DMS 273 (cell line): ENCODE results near the gene HEG1.
"Not testable (repeated sequence)": the region's sequence is repeated elsewhere in the genome, so short reads cannot be mapped to it uniquely, and the experiment has no call there.

Experiments used
- DNase-seq: peaks from one replicate; lab custom pipeline; 2025; ENCODE audit not compliant: unreplicated experiment; lab: John Stamatoyannopoulos, UW

The HEG1 gene

DNA sequence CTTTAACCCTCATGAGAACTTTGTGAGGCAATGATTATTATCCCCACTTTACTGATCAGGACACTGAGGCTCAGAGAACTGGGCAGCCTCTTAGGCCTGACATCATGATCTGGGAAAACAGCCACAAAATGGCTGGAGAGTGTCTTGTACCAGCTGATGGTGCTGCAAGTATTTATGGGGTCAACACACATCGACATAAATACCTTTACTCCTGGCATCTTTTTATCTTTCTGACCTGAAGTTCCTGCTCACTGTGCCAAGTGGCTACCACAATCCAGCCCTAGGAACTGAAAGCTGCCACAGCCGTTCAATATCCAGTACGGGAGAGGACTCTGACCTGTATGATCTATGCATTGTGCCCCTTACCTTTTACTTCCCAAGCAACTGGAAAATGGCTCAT, 92.0 kb downstream of the HEG1 start:
- no peak for DNase-seq

DNA sequence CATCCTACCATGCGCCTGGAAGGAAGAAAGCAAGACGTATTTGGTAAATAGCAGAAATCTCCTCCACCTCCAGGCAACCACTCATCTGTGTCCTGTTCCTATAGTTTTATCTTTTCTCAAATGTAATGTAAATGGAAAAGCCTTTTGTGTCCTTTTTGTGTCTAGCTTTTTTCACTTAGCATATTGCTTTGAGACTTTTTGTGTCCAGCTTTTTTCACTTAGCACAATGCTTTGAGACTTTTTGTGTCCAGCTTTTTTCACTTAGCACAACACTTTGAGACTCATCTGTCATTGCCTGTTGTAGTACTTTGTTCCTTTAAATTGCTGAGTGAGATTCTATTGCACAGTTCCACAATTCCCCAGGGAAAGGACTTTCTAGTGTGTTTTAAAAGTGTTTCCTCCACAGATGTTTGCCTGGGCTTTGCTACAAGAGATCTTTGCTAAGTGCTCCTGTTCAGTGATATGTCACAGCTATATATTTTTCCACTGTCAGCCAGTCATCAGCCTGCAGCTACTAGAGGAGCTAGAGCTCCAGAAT, 93.3 kb downstream of the HEG1 start:
- no peak for DNase-seq

DNA sequence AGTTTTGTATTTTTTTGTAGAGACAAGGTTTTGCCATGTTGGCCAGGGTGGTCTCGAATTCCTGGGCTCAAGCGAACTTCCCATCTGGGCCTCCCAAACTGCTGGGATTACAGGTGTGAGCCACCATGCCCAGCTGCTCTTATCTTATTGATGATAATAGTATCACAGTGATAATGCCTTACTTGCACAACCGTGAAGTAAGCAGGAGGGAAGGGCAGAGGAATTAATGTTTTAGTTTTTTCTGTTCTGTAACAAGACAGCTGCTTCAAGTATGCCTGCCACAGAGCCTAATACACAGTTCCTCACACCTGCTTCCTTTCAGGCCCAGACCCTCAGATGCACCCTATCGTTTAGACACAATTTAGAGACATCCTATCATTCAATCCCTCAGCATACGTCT, 95.1 kb downstream of the HEG1 start:
- DNase-seq = no peak

DNA sequence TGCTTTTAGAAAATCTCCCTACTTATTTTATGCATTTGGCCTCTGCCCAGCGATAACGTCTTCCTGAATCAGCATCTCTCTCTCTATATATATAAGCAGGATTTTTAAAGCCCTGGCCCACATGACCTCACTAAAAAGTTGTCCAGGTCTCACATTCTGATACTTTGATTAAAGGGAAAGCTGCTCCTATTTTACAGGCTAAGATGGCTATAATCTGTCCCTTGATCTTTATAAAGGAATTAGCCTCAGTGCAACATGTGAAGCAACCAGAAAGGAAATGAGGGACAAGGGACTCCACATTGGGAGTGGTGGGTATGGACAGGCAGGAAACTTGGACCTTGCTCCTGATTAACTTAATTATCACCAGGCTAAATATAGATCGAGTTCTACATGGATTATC, 95.7 kb downstream of the HEG1 start:
- no peak for DNase-seq

DNA sequence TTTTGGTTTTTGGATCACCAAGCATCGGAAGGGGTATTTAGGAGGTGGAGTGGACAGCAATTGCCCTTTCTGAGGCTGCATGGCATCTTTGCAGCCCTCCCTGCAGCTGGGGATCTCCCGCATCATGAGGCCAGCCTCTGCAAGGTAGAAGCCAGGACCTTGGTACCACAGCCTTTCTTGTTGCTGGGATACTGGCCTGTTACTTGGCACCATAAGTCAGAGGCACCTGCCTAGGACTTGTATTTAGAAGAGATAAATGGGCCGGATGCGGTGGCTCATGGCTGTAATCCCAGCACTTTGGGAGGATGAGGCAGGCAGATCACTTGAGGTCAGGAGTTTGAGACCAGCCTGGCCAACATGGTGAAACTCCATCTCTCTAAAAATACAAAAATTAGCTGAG, 97.8 kb downstream of the HEG1 start:
- DNase-seq = not testable (repeated sequence)

DNA sequence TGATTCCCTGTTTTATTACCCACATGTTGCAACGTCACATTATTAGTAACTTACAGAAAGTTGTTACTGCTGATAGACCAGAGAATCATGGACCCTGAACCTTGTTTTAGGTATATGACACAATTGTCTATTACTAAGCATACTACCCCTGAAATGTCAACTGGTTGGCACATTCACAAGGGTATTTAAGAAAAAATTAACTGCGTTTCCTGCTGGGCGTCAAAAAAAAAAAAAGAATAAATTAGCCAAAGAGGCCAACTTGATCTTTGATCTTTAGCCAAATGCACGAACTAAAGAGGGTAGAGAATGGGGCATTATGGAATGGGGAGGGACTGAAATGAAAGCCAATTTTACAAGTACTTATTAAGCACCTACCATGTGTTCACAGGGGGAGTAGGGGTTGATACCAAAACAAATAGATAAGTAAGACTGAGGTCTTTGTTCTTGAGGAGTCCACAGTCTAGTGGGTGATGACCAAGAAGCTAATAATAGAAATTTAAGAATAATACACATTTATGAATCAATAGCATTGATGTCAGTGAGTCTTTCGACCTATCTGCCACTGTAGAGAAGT, 103.4 kb downstream of the HEG1 start:
- DNase-seq = no peak

DNA sequence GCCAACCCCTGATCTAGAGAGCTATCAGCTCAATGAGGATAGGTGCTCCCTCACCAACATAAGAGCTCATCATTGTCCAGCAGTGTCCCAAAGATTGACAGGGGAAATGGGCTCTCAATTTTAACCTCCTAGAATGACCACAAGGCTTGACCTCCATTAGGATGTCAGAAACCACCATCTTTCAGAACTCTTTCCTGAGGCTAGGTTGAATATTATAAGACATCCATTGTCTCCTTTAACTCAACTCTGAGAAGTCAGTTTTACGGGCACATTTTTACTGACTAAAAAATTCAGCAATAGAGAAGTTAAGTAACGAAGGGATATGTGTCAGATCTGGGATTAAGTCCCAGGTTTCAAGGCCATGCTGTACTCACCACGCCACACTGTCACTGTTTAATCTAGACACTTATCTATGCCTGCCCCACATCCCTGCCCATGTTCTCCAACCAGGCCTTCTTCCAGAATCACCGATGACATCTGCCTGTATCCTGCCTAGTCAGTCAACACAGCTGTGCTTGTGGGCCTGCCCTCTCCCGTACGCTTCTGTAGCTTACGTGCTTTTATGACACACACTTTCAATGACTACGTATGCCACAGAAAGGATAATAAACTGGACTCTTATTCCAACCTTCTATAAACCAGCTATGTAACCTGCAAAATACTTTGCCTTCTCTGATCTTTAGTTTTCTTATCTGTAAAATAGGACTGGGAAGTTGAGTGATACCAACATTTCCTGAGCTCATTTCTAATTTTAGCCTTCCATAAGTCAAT, 104.1 kb downstream of the HEG1 start:
- no peak for DNase-seq

DNA sequence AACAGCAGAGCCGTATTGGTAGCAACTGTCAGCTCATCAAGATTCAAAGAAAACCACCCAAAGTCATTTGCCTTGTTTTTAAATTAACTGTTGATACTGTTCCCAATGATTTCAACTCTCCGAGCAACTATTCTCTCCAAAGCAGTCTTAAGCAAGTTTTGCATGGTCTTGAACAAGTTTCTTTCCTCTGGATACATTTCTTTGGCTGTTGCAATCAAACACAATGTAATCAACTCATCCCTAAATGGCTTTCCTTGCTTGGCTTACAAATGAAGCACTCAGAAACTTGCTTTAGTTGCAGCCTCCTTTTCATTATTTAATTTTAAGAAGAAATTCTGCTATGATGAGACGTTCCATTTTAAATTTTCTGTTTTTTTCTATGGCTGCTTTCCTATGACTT, 105.8 kb downstream of the HEG1 start:
- no peak for DNase-seq

DNA sequence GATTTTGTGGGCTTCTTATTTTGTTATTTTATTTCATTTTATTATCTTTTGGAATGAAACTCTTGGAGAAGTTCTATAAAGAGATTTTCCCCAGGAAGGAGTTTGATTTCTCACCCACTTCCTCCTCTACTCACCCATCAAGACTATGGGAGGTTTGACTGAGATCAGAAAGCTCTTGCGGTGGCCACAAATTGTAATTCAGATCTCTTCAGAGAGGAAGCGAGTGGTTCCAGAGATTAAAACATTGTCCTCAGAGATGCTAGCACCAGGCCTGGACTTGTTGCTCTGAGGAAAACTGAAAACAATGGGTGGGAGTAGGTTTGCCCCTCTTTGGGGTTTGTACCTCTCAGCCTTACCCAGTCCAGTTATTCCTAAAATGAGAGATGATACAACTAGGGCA, 113.2 kb downstream of the HEG1 start:
- DNase-seq = no peak

DNA sequence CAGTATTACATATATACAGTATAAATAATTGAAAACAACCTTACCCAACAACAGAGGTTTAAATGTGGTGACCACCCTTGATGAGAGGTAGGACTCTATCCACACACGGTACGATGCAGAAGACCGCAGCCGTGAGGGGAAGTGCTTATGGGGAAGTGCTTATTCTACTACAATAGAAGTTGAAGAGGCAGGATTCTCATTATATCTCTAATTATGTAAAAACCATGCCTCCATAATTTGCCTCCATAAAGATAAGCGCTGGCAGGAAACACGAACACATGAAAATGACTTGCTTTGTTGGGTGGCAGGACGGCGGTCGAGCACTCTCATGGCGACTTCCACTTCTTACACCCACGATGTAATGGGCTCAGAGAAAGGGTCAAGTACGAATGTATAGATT, 114.0 kb downstream of the HEG1 start:
- DNase-seq = no peak

DNA sequence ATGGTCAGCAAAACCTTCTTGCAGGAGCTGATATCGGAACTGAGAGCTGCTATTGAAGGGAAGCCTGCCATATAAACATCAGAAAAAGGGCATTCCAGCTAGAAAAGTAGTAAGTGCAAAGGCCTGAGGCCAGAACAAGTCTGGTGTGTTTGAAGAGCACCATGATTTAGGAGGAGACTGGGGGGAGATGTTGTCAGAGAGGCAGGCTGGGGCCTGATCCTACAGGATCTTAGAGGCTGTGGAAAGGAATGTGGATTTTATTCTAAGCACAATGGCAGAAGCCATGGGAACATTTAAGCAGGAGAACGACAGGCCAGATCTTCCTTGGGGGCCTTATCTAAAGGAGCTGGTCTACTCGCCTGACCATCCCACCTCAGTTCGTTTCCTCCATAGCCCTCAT, 116.1 kb downstream of the HEG1 start:
- DNase-seq = no peak

DNA sequence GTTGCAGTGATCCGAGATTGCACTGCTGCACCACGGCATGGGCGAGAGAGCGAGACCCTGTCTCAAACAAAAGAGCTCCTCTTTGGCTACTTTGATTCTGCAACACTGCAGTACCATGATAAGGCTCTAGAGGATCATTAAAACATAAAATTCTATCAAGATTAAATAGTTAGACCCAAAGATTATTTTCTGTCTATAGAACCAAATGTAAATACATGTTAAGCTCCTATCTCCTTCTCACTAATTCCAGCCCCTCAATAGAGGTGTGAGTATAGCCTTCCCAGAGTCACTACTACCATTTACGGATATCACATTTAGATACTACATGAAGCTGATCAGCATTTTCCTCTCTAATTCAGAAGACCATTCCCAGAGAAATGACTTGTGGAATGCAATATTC, 116.9 kb downstream of the HEG1 start:
- no peak for DNase-seq

DNA sequence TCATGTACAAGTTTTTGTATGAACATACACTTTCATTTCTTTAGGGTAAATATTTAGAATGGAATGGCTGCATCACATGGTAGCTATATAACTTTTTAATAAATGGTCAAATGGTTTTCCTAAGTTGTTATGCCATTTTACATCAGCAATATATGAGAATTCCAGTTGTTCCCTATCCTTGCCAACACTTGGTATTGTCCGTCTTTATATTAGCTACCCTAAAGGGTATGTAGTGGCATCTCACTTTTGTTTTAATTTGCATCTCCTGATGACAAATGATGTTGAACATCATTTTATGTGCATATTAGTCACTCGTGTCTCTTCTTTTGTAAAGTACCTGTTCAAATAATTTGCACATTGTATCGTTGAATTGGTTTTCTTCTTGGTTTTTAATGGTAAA, 118.7 kb downstream of the HEG1 start:
- DNase-seq = no peak

DNA sequence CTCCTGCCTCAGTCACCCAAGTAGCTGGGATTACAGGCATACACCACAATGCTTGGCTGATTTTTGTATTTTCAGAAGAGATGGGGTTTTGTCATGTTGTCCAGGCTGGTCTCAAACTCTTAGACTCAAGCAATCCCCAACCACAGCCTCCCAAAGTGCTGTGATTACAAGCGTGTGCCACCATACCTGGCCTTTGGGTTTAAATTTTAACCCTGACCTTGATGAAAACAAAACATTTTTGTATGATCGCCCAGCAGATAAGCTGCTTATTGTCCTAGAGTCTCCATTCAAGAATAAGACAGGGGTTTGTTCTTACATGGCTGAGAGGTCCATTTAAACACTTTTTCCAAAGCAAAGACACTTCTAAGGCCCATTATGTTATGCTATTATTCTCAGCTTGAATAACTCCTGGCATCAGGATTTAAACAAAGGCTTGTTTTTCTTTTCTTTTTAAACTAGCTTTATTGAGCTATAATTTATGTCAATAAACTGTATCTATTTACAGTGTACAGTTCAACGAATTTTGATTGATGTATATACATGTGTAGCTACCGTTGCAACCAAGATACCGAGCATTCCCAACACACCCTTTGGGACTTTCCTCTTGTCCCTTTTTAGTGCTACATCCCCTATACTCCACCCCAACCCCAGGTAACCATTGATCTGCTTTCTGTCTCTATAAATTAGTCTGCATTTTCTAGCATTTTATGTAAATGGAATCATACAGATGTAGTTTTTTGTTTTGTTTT, 119.8 kb downstream of the HEG1 start:
- DNase-seq = no peak

DNA sequence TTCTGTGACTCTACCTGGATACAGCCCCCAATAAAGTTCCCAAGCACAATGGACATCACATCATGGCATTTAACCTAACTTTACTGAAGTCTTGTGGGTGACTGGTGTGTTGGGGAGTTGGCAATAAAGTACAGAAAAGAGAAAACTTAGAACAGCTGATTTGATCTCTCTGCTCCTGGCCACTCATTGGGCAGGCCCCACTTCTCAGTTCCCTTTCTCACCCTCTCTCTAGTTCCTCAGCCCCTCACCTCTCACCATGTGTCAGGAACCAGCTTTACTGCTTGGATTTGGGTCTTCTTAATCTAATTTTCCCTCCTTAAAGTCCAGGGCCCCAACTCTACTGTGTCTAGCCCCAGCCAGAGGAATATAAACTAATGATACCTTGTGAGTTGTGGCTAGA, 120.5 kb downstream of the HEG1 start:
- DNase-seq = no peak

DNA sequence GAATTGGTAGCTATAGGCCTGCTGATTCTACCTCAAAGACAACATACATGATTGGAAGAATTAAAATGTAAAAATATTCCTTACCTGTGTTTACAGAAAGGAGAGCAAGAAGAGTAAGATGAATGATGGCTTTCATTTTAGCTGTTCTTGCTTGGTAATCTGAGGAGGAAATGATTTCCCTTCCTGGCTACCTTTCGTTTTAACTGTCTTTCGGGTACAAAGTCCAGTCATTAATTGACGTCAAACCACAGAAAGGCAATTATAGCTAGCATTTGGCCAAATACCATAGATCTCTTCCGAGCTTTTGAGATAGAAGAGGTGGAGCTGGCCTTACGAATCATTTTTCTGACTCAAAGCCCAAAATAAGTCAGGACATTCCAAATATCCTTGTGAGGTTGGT, 121.2 kb downstream of the HEG1 start, which contains the start of gene MUC13:
Gene MUC13 (minus strand): TSS at position 175 of the 400 bp plus-strand sequence. CDS start 39 bp downstream, at position 136.
- no peak for DNase-seq

DNA sequence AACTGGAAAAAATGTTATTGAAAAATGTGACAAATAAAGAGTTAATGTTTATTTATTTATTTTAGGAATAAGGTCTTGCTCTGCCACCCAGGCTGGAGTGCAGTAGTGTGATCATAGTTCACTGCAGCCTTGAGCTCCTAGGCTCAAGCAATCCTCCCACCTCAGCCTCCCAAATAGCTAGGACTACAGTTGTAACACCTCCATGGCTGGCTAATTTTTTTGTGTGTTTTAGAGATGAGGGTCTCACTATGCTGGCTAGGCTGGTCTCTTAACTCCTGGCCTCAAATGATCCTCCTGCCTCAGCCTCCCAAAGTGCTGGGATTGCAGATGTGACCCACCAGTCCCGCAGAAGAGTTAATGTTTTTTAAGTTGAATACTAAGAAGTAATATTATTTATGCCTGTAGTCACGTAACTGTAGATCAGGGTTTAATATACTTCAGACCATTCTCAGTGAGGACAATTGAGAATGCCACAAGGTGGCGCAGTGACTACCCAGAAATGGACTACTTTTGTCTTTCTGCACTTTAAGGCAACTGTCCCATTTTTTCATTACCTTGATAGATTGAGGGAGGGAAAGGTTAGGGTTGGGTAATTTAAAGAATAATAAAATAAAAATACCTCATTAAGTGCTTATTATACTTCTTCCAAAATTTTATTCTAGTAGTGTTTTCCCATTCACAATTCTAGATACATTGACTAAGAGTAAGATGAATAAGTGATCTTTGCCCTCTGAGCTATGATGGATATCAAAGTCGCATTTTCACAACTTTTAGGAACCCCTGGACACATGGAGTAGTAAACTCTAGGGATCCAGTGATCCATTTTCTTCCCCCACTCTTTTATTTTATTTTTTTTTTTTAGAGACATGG, 127.2 kb downstream of the HEG1 start:
- DNase-seq = peak; percentile 88

DNA sequence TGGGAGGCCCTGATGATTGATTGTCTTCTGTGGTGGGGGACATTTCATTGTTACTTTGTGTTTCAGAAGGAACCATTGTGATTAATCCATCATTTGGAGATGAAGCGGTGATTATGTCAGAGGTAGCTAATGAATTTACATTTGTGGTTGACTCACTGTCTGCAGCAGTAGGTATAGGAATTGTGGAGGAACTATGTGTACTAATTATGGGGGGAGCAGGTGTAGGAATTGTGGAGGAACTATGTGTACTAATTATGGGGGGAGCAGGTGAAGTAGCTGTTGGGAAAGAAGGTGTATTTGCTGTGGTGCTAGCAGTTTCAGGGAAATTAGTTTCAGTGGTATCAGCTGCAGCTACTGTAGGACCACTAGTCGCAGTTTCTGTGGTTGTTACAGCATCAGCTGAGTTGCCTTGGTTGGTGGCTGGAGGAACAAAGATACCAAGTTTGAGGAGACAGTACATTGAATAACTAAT, 128.2 kb downstream of the HEG1 start:
- DNase-seq = no peak

DNA sequence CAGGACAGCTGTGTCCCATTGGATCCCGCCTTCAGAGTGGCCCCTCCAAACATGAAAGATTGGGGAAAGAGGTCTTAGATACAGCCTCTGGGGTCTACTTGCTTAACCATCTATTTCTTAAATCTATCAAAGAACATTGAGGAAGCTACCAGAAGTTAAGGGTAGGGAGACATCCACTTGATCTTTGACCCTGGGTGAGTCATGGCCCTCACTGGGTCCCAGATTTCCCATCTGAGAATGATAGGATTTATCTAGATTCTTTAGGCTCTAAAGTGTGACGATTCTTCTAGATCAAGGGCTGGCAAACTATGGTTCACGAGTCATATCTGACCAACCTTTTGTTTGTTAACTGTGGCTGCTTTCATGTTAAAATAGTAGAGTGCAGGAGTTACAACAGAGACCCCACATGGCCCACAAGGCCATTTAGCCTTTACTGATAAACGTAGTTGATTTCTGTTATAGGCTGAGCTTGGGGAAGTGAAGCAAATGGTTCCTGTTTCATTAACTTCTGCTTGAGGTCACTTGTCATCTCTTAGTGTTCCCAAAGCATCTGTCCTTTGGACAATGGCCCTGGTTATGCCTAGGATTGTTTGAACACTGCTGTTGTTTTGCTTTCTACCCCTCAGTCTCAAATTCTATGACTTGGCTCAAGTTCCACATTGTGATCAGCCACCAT, 129.2 kb downstream of the HEG1 start:
- DNase-seq = no peak

DNA sequence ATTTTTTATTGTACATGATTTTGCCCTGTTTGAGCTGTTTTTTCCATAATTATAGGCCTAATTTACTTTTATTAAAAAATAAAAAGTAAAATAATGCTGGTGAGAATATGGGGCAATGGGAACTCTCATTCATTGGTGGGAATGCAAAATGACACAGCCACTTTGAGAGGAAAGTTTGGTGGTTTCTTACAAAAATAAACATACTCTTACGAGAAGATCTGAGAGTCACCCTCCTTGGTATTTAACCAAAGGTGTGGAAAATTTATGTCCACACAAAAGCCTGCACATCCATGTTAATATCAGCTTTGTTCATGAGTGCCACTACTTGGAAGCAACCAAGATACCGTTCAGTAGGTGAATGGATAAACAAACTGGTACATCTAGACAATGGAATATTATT, 131.1 kb downstream of the HEG1 start:
- no peak for DNase-seq
